ENCODE data around the gene PECR. TPM values are rescaled to one million over a fixed set of nuclear protein-coding genes. Genes with fewer than 3 reads are reported as not detected.

The PECR gene
- total and polyA plus RNA-seq, 2 of the 13 experiments (the other 11 are each of a cell fraction or from before 2014, with no cell fraction given), result 151 to 153 TPM

- TF ChIP-seq ZHX2 (IDR thresholded peaks at IDR 0.05; ENCODE audit: low read depth), result 0 out of 2 replicates have a peak, but pooled peaks have one; percentile 64
- TF ChIP-seq ZHX2 (CRISPR knock-in tag; IDR thresholded peaks at IDR 0.05; ENCODE audit: borderline replicate concordance), result no peak
- TF ChIP-seq KAT8 (CRISPR knock-in tag; IDR thresholded peaks at IDR 0.05), result peak; percentile 91
- peak; percentile 49; the same call in 1 of the 2 replicates for TF ChIP-seq ZBTB21 (CRISPR knock-in tag; IDR thresholded peaks at IDR 0.05)
- TF ChIP-seq ZNF281 (CRISPR knock-in tag; IDR thresholded peaks at IDR 0.05; ENCODE audit: borderline replicate concordance), result peak; percentile 84; the same call in 1 of the 2 replicates
- peak; percentile 96 for TF ChIP-seq MED8 (CRISPR knock-in tag; IDR thresholded peaks at IDR 0.05; ENCODE audit: insufficient replicate concordance)
- peak; percentile 92 for TF ChIP-seq CREM (IDR thresholded peaks at IDR 0.05)
- no peak for TF ChIP-seq CREM (CRISPR knock-in tag; IDR thresholded peaks at IDR 0.05)
- TF ChIP-seq ZNF781 (CRISPR knock-in tag; IDR thresholded peaks at IDR 0.05; ENCODE audit: borderline replicate concordance, not compliant biosample characterization), result no peak
- peak; percentile 75; the same call in 1 of the 2 replicates for TF ChIP-seq ZNF609 (CRISPR knock-in tag; IDR thresholded peaks at IDR 0.05; ENCODE audit: borderline replicate concordance)
- TF ChIP-seq KDM4B (CRISPR knock-in tag; IDR thresholded peaks at IDR 0.05), result peak; percentile 94; the same call in 1 of the 2 replicates
- peak; percentile 85 for TF ChIP-seq MIER2 (CRISPR knock-in tag; IDR thresholded peaks at IDR 0.05)
- no peak for TF ChIP-seq ZNF773 (CRISPR knock-in tag; IDR thresholded peaks at IDR 0.05; ENCODE audit: borderline replicate concordance)
- peak; percentile 99 for TF ChIP-seq MED1 (CRISPR knock-in tag; IDR thresholded peaks at IDR 0.05)
- no peak for TF ChIP-seq E2F5 (CRISPR knock-in tag; conservative IDR thresholded peaks at IDR 0.05)
- no peak for TF ChIP-seq ZFY (CRISPR knock-in tag; IDR thresholded peaks at IDR 0.05)
Observed at GRCh38 chr2:216078776-216079175, 2.8 kb downstream of the PECR start (continued).
